Measurements from ENCODE around the gene CAND2.

GRCh38 chr3:12845811-12846210 lies 49.3 kb downstream of the CAND2 start:
- no peak for TF ChIP-seq EP300 (IDR thresholded peaks at IDR 0.05; ENCODE audit: borderline replicate concordance in 1 of 2, low read depth in 2 of 2, low read length in 2 of 2)
- no peak for TF ChIP-seq GABPA (IDR thresholded peaks at IDR 0.05; ENCODE audit: borderline replicate concordance, insufficient read depth, low read length)
- TF ChIP-seq CTCF (IDR thresholded peaks at IDR 0.05; ENCODE audit: control extremely low read depth in 1 of 3, insufficient read depth in 1 of 3, low read depth in 1 of 3, low read length in 3 of 3): no peak
- TF ChIP-seq RAD21 (IDR thresholded peaks at IDR 0.05 in 1 of 2, conservative IDR thresholded peaks at IDR 0.05 in 1 of 2; ENCODE audit: low read depth in 2 of 2, low read length in 2 of 2): no peak
- TF ChIP-seq SIRT6 (IDR thresholded peaks at IDR 0.05; ENCODE audit: low read length): no peak
- TF ChIP-seq MAFK (IDR thresholded peaks at IDR 0.05; ENCODE audit: low read depth, low read length): no peak
- no peak for TF ChIP-seq SIN3A (conservative IDR thresholded peaks at IDR 0.05 in 1 of 2, IDR thresholded peaks at IDR 0.05 in 1 of 2; ENCODE audit: low read depth in 1 of 2, low read length in 2 of 2)
- no peak for TF ChIP-seq NRF1 (IDR thresholded peaks at IDR 0.05; ENCODE audit: low read depth, low read length)
- TF ChIP-seq EZH2 (IDR thresholded peaks at IDR 0.05; ENCODE audit: low read depth, low read length, severe bottlenecking): no peak
- TF ChIP-seq POLR2AphosphoS5 (IDR thresholded peaks at IDR 0.05; ENCODE audit: low read depth, low read length): no peak
- TF ChIP-seq SUZ12 (IDR thresholded peaks at IDR 0.05; ENCODE audit: low read length): no peak
- TF ChIP-seq TBP (IDR thresholded peaks at IDR 0.05; ENCODE audit: low read depth, low read length): no peak
- no peak for TF ChIP-seq SAP30 (IDR thresholded peaks at IDR 0.05; ENCODE audit: insufficient read depth, insufficient replicate concordance, low read length)
- no peak for TF ChIP-seq TCF12 (IDR thresholded peaks at IDR 0.05; ENCODE audit: low read depth, low read length)

Data from H1 (cell line).